ENCODE results near the gene HOXB8.

GRCh38 chr17:48655913-48656312 lies 40.8 kb upstream of the HOXB8 start:
- TF ChIP-seq, protein P1, sequence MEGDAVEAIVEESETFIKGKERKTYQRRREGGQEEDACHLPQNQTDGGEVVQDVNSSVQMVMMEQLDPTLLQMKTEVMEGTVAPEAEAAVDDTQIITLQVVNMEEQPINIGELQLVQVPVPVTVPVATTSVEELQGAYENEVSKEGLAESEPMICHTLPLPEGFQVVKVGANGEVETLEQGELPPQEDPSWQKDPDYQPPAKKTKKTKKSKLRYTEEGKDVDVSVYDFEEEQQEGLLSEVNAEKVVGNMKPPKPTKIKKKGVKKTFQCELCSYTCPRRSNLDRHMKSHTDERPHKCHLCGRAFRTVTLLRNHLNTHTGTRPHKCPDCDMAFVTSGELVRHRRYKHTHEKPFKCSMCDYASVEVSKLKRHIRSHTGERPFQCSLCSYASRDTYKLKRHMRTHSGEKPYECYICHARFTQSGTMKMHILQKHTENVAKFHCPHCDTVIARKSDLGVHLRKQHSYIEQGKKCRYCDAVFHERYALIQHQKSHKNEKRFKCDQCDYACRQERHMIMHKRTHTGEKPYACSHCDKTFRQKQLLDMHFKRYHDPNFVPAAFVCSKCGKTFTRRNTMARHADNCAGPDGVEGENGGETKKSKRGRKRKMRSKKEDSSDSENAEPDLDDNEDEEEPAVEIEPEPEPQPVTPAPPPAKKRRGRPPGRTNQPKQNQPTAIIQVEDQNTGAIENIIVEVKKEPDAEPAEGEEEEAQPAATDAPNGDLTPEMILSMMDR (IDR thresholded peaks at IDR 0.05; ENCODE audit: insufficient read depth, low read depth, low read length), result no peak
- TF ChIP-seq EZH2 (IDR thresholded peaks at IDR 0.05; ENCODE audit: insufficient read depth, low read length), result no peak

Data from astrocyte (in vitro differentiated cells and primary cell).